GM12878 (cell line): ENCODE results near the gene CTXND1. TPM values are rescaled to one million over a fixed set of nuclear protein-coding genes. Genes with fewer than 3 reads are reported as not detected.

Source experiments
- ATAC-seq: fragments of 200-7000 bp; cut with Tn5 transposase; 3 replicates; pipeline ENCODE4 v1.9.1; 2020; ENCODE audit warnings: mild to moderate bottlenecking, moderate library complexity
- BruUV-seq: library from RNA; stranded (reverse); fragments of 400-500 nt; replicated peaks from 2 replicates; lab custom pipeline; 2021; lab: Mats Ljungman, UMichigan
- CTCF ChIA-PET: fragments of 300-600 bp; sonication (Branson Sonifier 250); formaldehyde crosslinking; extraction: SDS; loops from one replicate; lab custom pipeline; 2021; ENCODE audit warnings: inconsistent platforms; lab: Yijun Ruan, JAX
- POLR2A ChIA-PET: fragments of 350-600 bp; formaldehyde crosslinking; extraction: SDS; loops from one replicate; lab custom pipeline; 2021; ENCODE audit warnings: inconsistent platforms; lab: Charles Lee
- RAD21 ChIA-PET: fragments of 300-600 bp; sonication (Branson Sonifier 250); formaldehyde crosslinking; loops from one replicate; lab custom pipeline; 2023; ENCODE audit warnings: antibody characterized with exemption; ENCODE audit not compliant: unreplicated experiment; lab: Charles Lee
- SMC1A ChIA-PET: fragments of 300-600 bp; sonication (Branson Sonifier 250); formaldehyde crosslinking; loops from one replicate; lab custom pipeline; 2023; ENCODE audit not compliant: unreplicated experiment, uncharacterized antibody; lab: Charles Lee
- DNase-seq: peaks from one replicate; pipeline ENCODE4 v3.0.0-alpha.2; 2011; ENCODE audit warnings: low read depth, low spot score
- FAIRE-seq: peaks from 3 replicates; lab custom pipeline; 2011; peaks lifted over from hg19 to GRCh38; lab: Jason Lieb, UNC
- H2AFZ ChIP-seq: 2 replicates; pipeline ENCODE4 v1.6.0; 2011; ENCODE audit warnings: low read depth, low read length, control low read depth; ENCODE audit not compliant: control insufficient read depth
- H3K27ac ChIP-seq: 2 replicates; pipeline ENCODE4 v1.5.1; 2011; ENCODE audit warnings: control low read depth; ENCODE audit not compliant: control insufficient read depth, insufficient read depth
- H3K27me3 ChIP-seq, 2 experiments: replicated peaks in 1 of 2; 2 replicates each; pipeline versions ENCODE4 v1.6.0 to v1.6.1; 2011; ENCODE audit warnings: low read length in 1 of 2; ENCODE audit not compliant: control insufficient read depth in 2 of 2, insufficient read depth in 2 of 2
- H3K36me3 ChIP-seq, 2 experiments: 2 replicates each; pipeline ENCODE4 v1.5.1; 2011; ENCODE audit warnings: low read length in 1 of 2; ENCODE audit not compliant: control insufficient read depth in 2 of 2, insufficient read depth in 2 of 2
- H3K4me1 ChIP-seq: 2 replicates; pipeline ENCODE4 v1.6.1; 2011; ENCODE audit warnings: mild to moderate bottlenecking, low read length, moderate library complexity, mixed read lengths; ENCODE audit not compliant: control insufficient read depth, insufficient read depth
- H3K4me2 ChIP-seq: 2 replicates; pipeline ENCODE4 v1.6.0; 2011; ENCODE audit warnings: control low read depth; ENCODE audit not compliant: control insufficient read depth, insufficient read depth
- H3K4me3 ChIP-seq: fragments of 200-600 bp; sonication (generic); 2 replicates; pipeline ENCODE4 v1.5.1; 2016
- H3K79me2 ChIP-seq: 2 replicates; pipeline ENCODE4 v1.6.0; 2011; ENCODE audit warnings: low read length; ENCODE audit not compliant: control insufficient read depth, insufficient read depth
- H3K9ac ChIP-seq: 2 replicates; pipeline ENCODE4 v1.8.0; 2011; ENCODE audit warnings: low read length, control low read depth, mixed read lengths; ENCODE audit not compliant: control insufficient read depth, insufficient read depth
- H3K9me3 ChIP-seq: replicated peaks from 3 replicates; pipeline ENCODE4 v1.5.1; 2011; ENCODE audit warnings: mild to moderate bottlenecking, low read length; ENCODE audit not compliant: control insufficient read depth, insufficient read depth
- H4K20me1 ChIP-seq: 2 replicates; pipeline ENCODE4 v1.6.0; 2011; ENCODE audit not compliant: control insufficient read depth, insufficient read depth
- BACH1 ChIP-seq: fragments of 450-650 bp; IDR thresholded peaks from 2 replicates; pipeline ENCODE4 v1.6.1; 2017; ENCODE audit warnings: mild to moderate bottlenecking, borderline replicate concordance
- CBFB ChIP-seq: IDR thresholded peaks from 2 replicates; pipeline ENCODE4 v1.6.1; 2016; ENCODE audit warnings: antibody characterized with exemption, low read depth
- CBX5 ChIP-seq: sonication (generic); IDR thresholded peaks from 2 replicates; pipeline ENCODE4 v1.6.1; 2016; ENCODE audit warnings: low read depth, moderate library complexity, mild to moderate bottlenecking, inconsistent platforms
- CHD2 ChIP-seq: IDR thresholded peaks from 2 replicates; pipeline ENCODE4 v1.6.1; 2011; ENCODE audit warnings: low read depth, low read length, improper control_type of control experiment, borderline replicate concordance
- EZH2 ChIP-seq: IDR thresholded peaks from 2 replicates; pipeline ENCODE4 v1.6.1; 2012; ENCODE audit warnings: low read depth, mild to moderate bottlenecking, control low read depth, inconsistent platforms, low read length, borderline replicate concordance; ENCODE audit not compliant: control insufficient read depth
- JUNB ChIP-seq: IDR thresholded peaks from 2 replicates; pipeline ENCODE4 v1.6.1; 2016; ENCODE audit warnings: antibody characterized with exemption, mild to moderate bottlenecking
- LARP7 ChIP-seq: fragments of 450-650 bp; IDR thresholded peaks from 2 replicates; pipeline ENCODE4 v1.6.1; 2017; ENCODE audit warnings: mild to moderate bottlenecking
- SMAD5 ChIP-seq: IDR thresholded peaks from 2 replicates; pipeline ENCODE4 v1.6.1; 2016; ENCODE audit warnings: antibody characterized with exemption, low read depth
- SPI1 ChIP-seq: IDR thresholded peaks from 2 replicates; pipeline ENCODE4 v1.6.1; 2011; ENCODE audit warnings: low read depth, mild to moderate bottlenecking, low read length, moderate library complexity, borderline replicate concordance; ENCODE audit not compliant: insufficient read depth
- YY1 ChIP-seq: IDR thresholded peaks from 2 replicates; pipeline ENCODE4 v1.6.1; 2011; ENCODE audit warnings: low read depth, mild to moderate bottlenecking, low read length
- ZBED1 ChIP-seq: IDR thresholded peaks from 2 replicates; pipeline ENCODE4 v1.6.1; 2016; ENCODE audit warnings: borderline replicate concordance
- ZNF24 ChIP-seq: fragments of 450-650 bp; IDR thresholded peaks from 2 replicates; pipeline ENCODE4 v1.6.1; 2017; ENCODE audit warnings: antibody characterized with exemption, mild to moderate bottlenecking
- ZNF274 ChIP-seq: IDR thresholded peaks from one replicate; pipeline ENCODE4 v1.8.0; 2011; ENCODE audit not compliant: insufficient read length, insufficient read depth
- ZNF622 ChIP-seq: fragments of 450-650 bp; IDR thresholded peaks from 2 replicates; pipeline ENCODE4 v1.6.1; 2017; ENCODE audit warnings: mild to moderate bottlenecking, inconsistent platforms
- ZZZ3 ChIP-seq: IDR thresholded peaks from 2 replicates; pipeline ENCODE4 v1.6.1; 2011; ENCODE audit warnings: low read depth; ENCODE audit not compliant: control insufficient read depth, insufficient read length
- WGBS: methylation state at CpG from one replicate; pipeline ENCODE4 v1.1.6; 2016; ENCODE audit warnings: low lambda C conversion rate; ENCODE audit not compliant: insufficient replicate concordance, insufficient coverage; ENCODE audit errors: missing lambda C conversion rate; 5-methylcytosine and 5-hydroxymethylcytosine counted together
- in situ Hi-C: fragments of 300-500 bp; cut with MboI; formaldehyde crosslinking; loops from 9 replicates; pipeline ENCODE4 v1.14.3; 2018; ENCODE audit warnings: mixed read lengths
- intact Hi-C: fragments of 100-400 bp; cut with micrococcal nuclease; formaldehyde crosslinking; loops from one replicate; pipeline ENCODE4 v1.14.2; 2022; ENCODE audit not compliant: unreplicated experiment
- polyA plus RNA-seq, 11 experiments: library from polyadenylated mRNA; depleted of rRNA in 4 of 11; unstranded in 6 of 11; stranded (reverse) in 5 of 11; fragments of >200 nt; fragmentation: Nextera tagmentation in 4 of 11; fragmentation: Illumina TruSeq in 1 of 11; extraction: Ambion mirVana in 4 of 11; extraction: Trizol in 1 of 11; gene quantifications; 1 replicate in 1 of 11; 2 replicates in 10 of 11; pipeline versions ENCODE4 v1.2.1 to v1.2.3, GENCODE V29; 2011 to 2016; ENCODE audit warnings: inconsistent platforms in 2 of 11, missing spikeins in 2 of 11, low read depth in 1 of 11
- total RNA-seq, 4 experiments: library from RNA; depleted of rRNA in 3 of 4; stranded (reverse); fragments of >200 nt in 3 of 4; fragmentation: Illumina TruSeq in 1 of 4; extraction: Trizol in 1 of 4; gene quantifications; 2 replicates each; pipeline versions ENCODE4 v1.2.1 to v1.2.3, GENCODE V29; 2013 to 2021
- TF ChIP-seq, protein P1 (sequence below): fragments of 450-650 bp; IDR thresholded peaks from 2 replicates; pipeline ENCODE4 v1.6.1; 2017; ENCODE audit warnings: mild to moderate bottlenecking, moderate library complexity
- TF ChIP-seq, protein P2 (sequence below): IDR thresholded peaks from 2 replicates; pipeline ENCODE4 v1.6.1; 2011; ENCODE audit warnings: low read depth, low read length, improper control_type of control experiment, borderline replicate concordance
- TF ChIP-seq, protein P3 (sequence below): fragments of 450-650 bp; IDR thresholded peaks from 2 replicates; pipeline ENCODE4 v1.6.1; 2014; ENCODE audit warnings: mild to moderate bottlenecking

Gene CTXND1
- total and polyA plus RNA-seq, 10 of the 15 experiments (the other 5 are each of a cell fraction or from before 2014, with no cell fraction given): under 0.01 to 0.03 (median 0.02) TPM; not detected in 7

DNA sequence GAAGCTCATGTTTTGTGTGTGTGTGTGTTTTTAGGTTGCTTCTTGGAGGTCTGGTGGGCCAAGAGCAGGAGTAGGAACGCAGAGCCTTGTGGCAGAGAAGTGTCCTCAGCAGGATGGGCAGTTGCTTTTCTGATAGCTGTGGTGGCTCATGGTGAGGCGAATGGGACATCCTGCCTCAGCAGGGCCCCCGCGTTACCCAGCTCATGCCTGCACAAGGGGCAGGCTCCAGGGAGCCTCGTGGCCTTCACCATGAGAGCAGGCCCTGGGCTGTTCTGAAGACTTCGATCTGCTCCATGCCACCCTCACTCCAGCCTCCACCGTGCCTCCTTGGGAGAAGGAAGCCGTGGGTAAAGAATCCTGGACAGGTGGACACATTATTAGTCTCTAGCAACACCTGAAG is 33.4 kb upstream of the CTXND1 start (continued):
- TF ChIP-seq, protein P1, sequence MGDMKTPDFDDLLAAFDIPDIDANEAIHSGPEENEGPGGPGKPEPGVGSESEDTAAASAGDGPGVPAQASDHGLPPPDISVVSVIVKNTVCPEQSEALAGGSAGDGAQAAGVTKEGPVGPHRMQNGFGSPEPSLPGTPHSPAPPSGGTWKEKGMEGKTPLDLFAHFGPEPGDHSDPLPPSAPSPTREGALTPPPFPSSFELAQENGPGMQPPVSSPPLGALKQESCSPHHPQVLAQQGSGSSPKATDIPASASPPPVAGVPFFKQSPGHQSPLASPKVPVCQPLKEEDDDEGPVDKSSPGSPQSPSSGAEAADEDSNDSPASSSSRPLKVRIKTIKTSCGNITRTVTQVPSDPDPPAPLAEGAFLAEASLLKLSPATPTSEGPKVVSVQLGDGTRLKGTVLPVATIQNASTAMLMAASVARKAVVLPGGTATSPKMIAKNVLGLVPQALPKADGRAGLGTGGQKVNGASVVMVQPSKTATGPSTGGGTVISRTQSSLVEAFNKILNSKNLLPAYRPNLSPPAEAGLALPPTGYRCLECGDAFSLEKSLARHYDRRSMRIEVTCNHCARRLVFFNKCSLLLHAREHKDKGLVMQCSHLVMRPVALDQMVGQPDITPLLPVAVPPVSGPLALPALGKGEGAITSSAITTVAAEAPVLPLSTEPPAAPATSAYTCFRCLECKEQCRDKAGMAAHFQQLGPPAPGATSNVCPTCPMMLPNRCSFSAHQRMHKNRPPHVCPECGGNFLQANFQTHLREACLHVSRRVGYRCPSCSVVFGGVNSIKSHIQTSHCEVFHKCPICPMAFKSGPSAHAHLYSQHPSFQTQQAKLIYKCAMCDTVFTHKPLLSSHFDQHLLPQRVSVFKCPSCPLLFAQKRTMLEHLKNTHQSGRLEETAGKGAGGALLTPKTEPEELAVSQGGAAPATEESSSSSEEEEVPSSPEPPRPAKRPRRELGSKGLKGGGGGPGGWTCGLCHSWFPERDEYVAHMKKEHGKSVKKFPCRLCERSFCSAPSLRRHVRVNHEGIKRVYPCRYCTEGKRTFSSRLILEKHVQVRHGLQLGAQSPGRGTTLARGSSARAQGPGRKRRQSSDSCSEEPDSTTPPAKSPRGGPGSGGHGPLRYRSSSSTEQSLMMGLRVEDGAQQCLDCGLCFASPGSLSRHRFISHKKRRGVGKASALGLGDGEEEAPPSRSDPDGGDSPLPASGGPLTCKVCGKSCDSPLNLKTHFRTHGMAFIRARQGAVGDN: no peak

DNA sequence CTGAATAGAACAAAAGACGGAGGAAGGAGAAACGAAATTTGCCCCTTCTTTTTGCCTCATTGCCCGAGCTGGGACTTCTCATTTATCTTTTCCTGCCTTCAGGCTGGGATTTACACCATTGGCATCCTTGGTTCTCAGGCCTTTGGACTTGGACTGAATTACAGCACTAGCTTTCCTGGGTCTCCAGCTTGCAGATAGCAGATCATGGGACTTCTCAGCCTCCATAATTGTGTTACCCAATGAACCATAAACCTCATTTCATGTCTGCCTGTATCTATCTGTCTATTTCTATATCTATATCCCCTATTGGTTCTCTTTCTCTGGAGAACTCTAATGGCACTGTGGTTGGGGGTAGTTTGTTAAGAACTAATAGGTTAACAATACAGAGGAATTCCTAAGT is 31.5 kb upstream of the CTXND1 start:
- RAD21 ChIA-PET: no interaction called here

More for the DNA sequence above, 31.5 kb upstream of the CTXND1 start:
- ChIA-PET CTCF (no interaction called here), POLR2A (no interaction called here), SMC1A (no interaction called here)
- Histone ChIP-seq H3K36me3 (no peaks in the 10 kb centered on the region), H3K4me2 (no peak overlapping the region), H3K9me3 (no peaks in the 10 kb centered on the region), H3K9ac (no peak overlapping the region), H3K27ac (no peak overlapping the region), H4K20me1 (no peaks in the 10 kb centered on the region), H3K4me3 (no peak overlapping the region), H3K79me2 (no peaks in the 10 kb centered on the region), H3K4me1 (no peaks in the 10 kb centered on the region), H3K27me3 (peaks cover 0 to 1% of the 10 kb centered on the region in 2 experiments; a peak in 3 of 4 replicates), H2AFZ (no peak overlapping the region)
- WGBS: 6% methylated on average over 3 of the region's 3 CpGs
- FAIRE-seq: no peak
- in situ Hi-C loops (no loop called here), intact Hi-C loops (no loop called here)
- BruUV-seq: no TSS peak
- no peak for DNase-seq
- TF ChIP-seq ZNF274: no peak
- TF ChIP-seq ZZZ3: no peak
- no peak for TF ChIP-seq SPI1
- TF ChIP-seq ZNF24: no peak
- no peak for TF ChIP-seq EZH2
- no peak for TF ChIP-seq ZBED1
- no peak for TF ChIP-seq YY1
- TF ChIP-seq, protein P2, sequence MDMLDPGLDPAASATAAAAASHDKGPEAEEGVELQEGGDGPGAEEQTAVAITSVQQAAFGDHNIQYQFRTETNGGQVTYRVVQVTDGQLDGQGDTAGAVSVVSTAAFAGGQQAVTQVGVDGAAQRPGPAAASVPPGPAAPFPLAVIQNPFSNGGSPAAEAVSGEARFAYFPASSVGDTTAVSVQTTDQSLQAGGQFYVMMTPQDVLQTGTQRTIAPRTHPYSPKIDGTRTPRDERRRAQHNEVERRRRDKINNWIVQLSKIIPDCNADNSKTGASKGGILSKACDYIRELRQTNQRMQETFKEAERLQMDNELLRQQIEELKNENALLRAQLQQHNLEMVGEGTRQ: no peak
- TF ChIP-seq, protein P3, sequence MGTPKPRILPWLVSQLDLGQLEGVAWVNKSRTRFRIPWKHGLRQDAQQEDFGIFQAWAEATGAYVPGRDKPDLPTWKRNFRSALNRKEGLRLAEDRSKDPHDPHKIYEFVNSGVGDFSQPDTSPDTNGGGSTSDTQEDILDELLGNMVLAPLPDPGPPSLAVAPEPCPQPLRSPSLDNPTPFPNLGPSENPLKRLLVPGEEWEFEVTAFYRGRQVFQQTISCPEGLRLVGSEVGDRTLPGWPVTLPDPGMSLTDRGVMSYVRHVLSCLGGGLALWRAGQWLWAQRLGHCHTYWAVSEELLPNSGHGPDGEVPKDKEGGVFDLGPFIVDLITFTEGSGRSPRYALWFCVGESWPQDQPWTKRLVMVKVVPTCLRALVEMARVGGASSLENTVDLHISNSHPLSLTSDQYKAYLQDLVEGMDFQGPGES: no peak
- no peak for TF ChIP-seq ZNF622
- no peak for TF ChIP-seq CBFB
- TF ChIP-seq LARP7: no peak
- TF ChIP-seq CBX5: no peak
- TF ChIP-seq JUNB: no peak
- TF ChIP-seq BACH1: no peak
- TF ChIP-seq CHD2: no peak
- TF ChIP-seq SMAD5: no peak
- no peak for ATAC-seq
